Panc1 (cell line): Measurements from ENCODE around the gene PRKAA1.

Experiments used
- CTCF ChIP-seq: fragments of 450-650 bp; IDR thresholded peaks from 2 replicates; pipeline ENCODE4 v1.5.1; 2017; ENCODE audit warnings: mild to moderate bottlenecking
- TCF7L2 ChIP-seq: IDR thresholded peaks from 2 replicates; pipeline ENCODE4 v1.6.1; 2011; ENCODE audit warnings: mild to moderate bottlenecking, low read depth, low read length, inconsistent platforms

GRCh38 chr5:40784916-40785315, 13.3 kb downstream of the PRKAA1 start:
- TF ChIP-seq CTCF (no peak), TCF7L2 (no peak)
